Progenitor cell of endocrine pancreas (in vitro differentiated cells): Measurements from ENCODE around the gene USF3. TPM values are rescaled to one million over a fixed set of nuclear protein-coding genes. Genes with fewer than 3 reads are reported as not detected.

Experiments used
- DNase-seq: peaks from one replicate; pipeline ENCODE4 v3.0.0; 2021; ENCODE audit warnings: low spot score; ENCODE audit not compliant: unreplicated experiment
- H3K27ac Mint-ChIP-seq: 2 replicates; pipeline ENCODE4 v1.8.0; 2021; ENCODE audit warnings: mild to moderate bottlenecking, moderate library complexity, mixed read lengths
- H3K27me3 Mint-ChIP-seq: 2 replicates; pipeline ENCODE4 v1.8.0; 2021; ENCODE audit warnings: mixed read lengths
- H3K36me3 Mint-ChIP-seq: 2 replicates; pipeline ENCODE4 v1.8.0; 2022; ENCODE audit warnings: mixed read lengths; ENCODE audit not compliant: insufficient read depth
- H3K4me1 Mint-ChIP-seq: 2 replicates; pipeline ENCODE4 v1.8.0; 2021; ENCODE audit warnings: low read depth, mixed read lengths
- H3K4me3 Mint-ChIP-seq: 2 replicates; pipeline ENCODE4 v1.8.0; 2021; ENCODE audit warnings: low read depth, mild to moderate bottlenecking, moderate library complexity, mixed read lengths
- H3K9me3 Mint-ChIP-seq: 2 replicates; pipeline ENCODE4 v1.8.0; 2021; ENCODE audit warnings: low read depth, mixed read lengths
- total RNA-seq: library from RNA; stranded (reverse); gene quantifications from 2 replicates; pipeline ENCODE4 v1.2.1, GENCODE V29; 2021
- TF ChIP-seq, protein P1 (sequence below): fragments of 200-600 bp; sonication (generic); IDR thresholded peaks from one replicate; pipeline ENCODE4 v1.5.0; 2021; ENCODE audit warnings: antibody characterized with exemption, mild to moderate bottlenecking; ENCODE audit not compliant: unreplicated experiment

Gene USF3
- total RNA-seq, 1 donor from 2014 or later, result 22.3 TPM

DNA sequence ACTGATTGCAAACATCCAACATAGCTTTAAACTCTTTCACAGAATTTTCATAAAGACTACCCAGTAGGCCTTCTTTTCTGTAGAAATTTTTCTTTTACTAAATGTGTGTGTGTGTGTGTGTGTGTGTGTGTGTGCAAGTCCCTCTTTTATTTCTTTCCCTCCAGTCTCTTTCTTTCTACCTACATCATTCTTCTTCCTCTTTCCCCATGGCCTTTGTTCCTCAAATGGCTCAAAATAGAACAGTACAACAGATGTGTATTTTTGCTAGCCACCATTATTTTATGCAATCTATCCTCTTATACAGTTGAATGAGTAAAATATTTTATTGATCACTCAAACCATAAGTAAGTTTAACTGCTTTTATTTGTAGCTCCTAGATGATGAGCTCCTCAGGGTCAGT is 76.4 kb downstream of the USF3 start:
- H3K4me3 Mint-ChIP-seq, result no peak overlapping the region
- H3K27me3 Mint-ChIP-seq, result peaks cover 24% of the 10 kb centered on the region
- H3K27ac Mint-ChIP-seq, result no peak overlapping the region
- no peak for DNase-seq
- no peaks in the 10 kb centered on the region for H3K9me3 Mint-ChIP-seq
- TF ChIP-seq, protein P1, sequence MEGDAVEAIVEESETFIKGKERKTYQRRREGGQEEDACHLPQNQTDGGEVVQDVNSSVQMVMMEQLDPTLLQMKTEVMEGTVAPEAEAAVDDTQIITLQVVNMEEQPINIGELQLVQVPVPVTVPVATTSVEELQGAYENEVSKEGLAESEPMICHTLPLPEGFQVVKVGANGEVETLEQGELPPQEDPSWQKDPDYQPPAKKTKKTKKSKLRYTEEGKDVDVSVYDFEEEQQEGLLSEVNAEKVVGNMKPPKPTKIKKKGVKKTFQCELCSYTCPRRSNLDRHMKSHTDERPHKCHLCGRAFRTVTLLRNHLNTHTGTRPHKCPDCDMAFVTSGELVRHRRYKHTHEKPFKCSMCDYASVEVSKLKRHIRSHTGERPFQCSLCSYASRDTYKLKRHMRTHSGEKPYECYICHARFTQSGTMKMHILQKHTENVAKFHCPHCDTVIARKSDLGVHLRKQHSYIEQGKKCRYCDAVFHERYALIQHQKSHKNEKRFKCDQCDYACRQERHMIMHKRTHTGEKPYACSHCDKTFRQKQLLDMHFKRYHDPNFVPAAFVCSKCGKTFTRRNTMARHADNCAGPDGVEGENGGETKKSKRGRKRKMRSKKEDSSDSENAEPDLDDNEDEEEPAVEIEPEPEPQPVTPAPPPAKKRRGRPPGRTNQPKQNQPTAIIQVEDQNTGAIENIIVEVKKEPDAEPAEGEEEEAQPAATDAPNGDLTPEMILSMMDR, result no peak
- H3K36me3 Mint-ChIP-seq, result no peaks in the 10 kb centered on the region
- no peaks in the 10 kb centered on the region for H3K4me1 Mint-ChIP-seq

DNA sequence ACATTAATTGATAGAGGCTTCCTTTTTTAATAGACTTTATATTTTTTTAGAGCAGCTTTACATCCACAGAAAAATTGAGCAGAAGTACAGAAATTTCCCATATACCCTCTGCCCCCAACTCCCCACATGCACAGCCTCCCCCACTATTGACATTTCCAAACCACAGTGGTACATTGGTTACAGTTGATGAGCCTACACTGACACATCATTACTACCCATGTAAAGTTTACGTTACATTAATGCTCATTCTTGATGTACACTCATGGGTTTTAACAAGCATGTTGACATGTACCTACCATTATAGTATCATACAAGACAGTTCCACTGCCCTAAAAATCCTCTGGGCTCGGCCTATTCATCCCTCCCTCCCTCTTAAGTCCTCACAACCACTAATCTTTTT is 78.7 kb downstream of the USF3 start:
- Mint-ChIP-seq H3K36me3 (no peaks in the 10 kb centered on the region), H3K27me3 (peaks cover 7% of the 10 kb centered on the region), H3K4me3 (no peak overlapping the region), H3K9me3 (no peaks in the 10 kb centered on the region), H3K27ac (no peak overlapping the region), H3K4me1 (no peaks in the 10 kb centered on the region)
- no peak for DNase-seq
- TF ChIP-seq, protein P1, result no peak

DNA sequence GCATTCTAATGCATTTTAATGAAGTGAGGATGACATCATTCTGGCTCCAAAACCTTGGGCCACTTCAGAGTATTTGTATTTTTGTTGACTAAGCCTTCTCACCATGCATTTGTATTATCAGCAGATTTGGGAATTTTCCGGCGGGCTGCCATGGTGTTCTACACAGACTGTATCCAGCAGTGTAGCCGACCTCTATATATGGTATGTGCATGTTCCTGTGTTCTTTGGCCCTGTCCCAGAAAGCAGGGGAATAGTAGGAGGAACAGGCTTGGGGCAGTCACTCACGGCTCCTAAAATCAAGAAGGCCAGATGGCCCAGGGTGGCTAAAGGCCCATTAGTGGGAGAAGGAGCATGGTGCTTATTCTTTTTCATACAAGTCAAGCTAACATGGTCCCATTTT is 80.5 kb downstream of the USF3 start:
- Mint-ChIP-seq H3K9me3 (no peaks in the 10 kb centered on the region), H3K4me3 (no peak overlapping the region), H3K27ac (no peak overlapping the region), H3K36me3 (no peaks in the 10 kb centered on the region), H3K4me1 (no peaks in the 10 kb centered on the region), H3K27me3 (peaks cover 2% of the 10 kb centered on the region)
- no peak for DNase-seq
- TF ChIP-seq, protein P1, result no peak

DNA sequence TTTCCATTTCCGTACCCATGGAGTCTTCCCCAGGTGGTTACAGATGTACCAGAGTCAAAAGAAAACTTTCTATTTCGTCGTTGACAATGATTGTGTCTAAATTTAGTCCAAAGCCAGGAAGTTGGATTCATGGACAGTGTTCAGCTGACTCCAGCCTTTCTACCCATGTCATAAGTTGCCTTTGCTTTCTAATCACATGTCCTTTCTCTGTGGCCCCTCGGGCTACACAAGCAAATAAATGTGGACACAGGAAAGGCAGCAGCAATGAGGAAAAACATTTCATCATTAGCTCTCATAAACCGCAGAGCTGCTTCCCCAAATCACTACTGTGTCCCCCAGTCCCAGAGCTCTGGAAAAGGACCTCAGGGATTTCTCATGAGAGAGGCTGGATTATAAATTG is 82.0 kb downstream of the USF3 start:
- Mint-ChIP-seq H3K36me3 (no peaks in the 10 kb centered on the region), H3K9me3 (no peaks in the 10 kb centered on the region), H3K4me3 (no peak overlapping the region), H3K27me3 (no peaks in the 10 kb centered on the region), H3K27ac (no peak overlapping the region), H3K4me1 (no peaks in the 10 kb centered on the region)
- TF ChIP-seq, protein P1, result no peak
- DNase-seq, result no peak

DNA sequence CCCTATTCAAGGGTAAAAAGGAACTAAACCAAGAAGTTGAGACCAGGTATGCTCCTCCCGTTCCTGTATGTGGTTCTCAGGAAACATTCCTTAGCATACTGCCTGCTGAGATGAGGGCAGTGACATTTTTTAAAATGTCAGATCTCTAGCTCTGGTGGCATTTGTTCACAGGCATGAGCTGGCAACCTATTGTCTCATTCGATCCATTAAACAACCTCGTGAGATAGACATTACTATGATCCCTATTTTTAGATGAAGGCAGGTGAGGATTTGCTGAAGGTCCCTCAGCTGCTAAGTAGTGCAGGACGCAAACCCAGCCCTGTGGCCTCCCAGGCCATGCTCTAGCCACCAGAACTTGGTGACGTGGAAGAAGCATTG is 89.2 kb downstream of the USF3 start:
- no peak overlapping the region for H3K27ac Mint-ChIP-seq

More for the DNA sequence above, 89.2 kb downstream of the USF3 start:
- TF ChIP-seq, protein P1, result no peak
- no peaks in the 10 kb centered on the region for H3K9me3 Mint-ChIP-seq
- no peaks in the 10 kb centered on the region for H3K36me3 Mint-ChIP-seq
- H3K4me3 Mint-ChIP-seq, result no peak overlapping the region
- no peak for DNase-seq
- no peaks in the 10 kb centered on the region for H3K27me3 Mint-ChIP-seq
- no peaks in the 10 kb centered on the region for H3K4me1 Mint-ChIP-seq
